ENCODE data around the gene ZSCAN5B.

The ZSCAN5B gene

DNA sequence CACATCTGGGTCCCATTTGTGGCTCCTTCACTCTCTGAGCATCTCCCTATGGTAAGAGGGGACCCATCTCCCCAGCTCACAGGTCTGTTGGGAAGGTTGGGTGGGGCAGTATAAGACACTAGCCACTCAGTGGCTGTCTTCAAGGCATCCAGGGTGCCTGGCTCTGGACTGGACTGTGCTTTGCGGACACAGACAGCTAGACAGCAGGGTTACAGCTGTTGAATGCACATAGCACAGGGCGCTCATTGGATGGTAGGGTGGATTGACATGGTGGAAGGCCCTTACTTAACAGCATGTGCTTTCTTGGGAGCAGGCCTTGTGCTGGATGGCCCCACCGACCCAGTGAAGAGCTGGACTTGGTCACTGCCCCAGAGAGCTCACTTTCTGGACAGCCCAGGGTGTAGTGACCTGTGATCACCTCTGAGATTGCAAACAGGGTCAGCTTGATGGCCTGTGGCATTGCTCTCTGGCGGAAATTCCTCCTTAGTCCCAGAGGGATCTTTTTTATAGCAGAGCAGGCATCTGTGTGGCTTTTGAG lies 54.6 kb downstream of the ZSCAN5B start:
- H3K4me2 ChIP-seq (ENCODE audit: low read length), result no peak overlapping the region
- H3K4me1 ChIP-seq (ENCODE audit: control insufficient read depth, insufficient read depth, low read length), result peaks cover 11% of the 10 kb centered on the region
- no peak overlapping the region for H3K4me3 ChIP-seq (ENCODE audit: low read length)
- H3K9me3 ChIP-seq (replicated peaks; ENCODE audit: low read length), result no peaks in the 10 kb centered on the region
- no peaks in the 10 kb centered on the region for H3K27me3 ChIP-seq (ENCODE audit: control insufficient read depth, insufficient read depth, low read length)
- no peak overlapping the region for H3K9ac ChIP-seq (ENCODE audit: low read depth, low read length)
- H3K36me3 ChIP-seq (ENCODE audit: insufficient read depth, low read length), result peaks cover 12% of the 10 kb centered on the region

DNA sequence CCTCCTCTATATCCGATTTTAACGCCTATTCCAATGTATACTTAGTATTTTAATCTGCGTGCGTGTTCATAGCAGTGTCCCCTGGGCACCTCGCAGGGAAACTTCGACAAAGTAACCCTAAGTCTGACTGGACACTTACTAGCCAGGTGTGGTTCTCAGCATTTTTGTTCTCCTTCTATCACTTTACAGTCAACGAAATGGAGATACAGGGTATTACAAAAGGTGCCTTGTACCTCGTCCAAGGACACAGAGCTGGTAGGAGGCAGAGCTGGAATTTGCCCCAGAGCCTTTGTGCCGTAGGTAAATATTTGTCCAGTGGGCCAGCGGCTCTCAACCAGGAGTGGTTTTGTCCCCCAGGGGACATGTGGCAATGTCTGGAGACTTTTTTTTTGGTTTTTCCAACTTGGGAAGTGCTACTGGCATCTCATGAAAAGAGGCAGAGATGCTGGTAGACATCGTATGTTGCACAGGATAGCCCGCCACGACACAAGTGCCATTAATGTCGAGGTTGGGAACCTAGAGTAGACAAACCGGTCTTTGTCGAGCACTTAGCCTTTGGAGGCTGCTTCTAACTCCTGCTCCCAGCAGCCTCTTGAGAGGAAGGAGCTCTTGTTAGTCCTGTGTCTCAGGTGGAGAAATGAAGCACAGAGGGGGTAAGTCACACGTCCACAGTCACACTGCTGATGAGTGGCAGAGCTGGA lies 55.3 kb downstream of the ZSCAN5B start:
- peaks cover 11% of the 10 kb centered on the region for H3K4me1 ChIP-seq (ENCODE audit: control insufficient read depth, insufficient read depth, low read length)
- H3K9me3 ChIP-seq (replicated peaks; ENCODE audit: low read length), result no peaks in the 10 kb centered on the region
- peak overlapping the region; percentile 63 for H3K4me3 ChIP-seq (ENCODE audit: low read length)
- H3K27me3 ChIP-seq (ENCODE audit: control insufficient read depth, insufficient read depth, low read length), result no peaks in the 10 kb centered on the region
- H3K4me2 ChIP-seq (ENCODE audit: low read length), result peak overlapping the region; percentile 79
- peak overlapping the region; percentile 28 for H3K9ac ChIP-seq (ENCODE audit: low read depth, low read length)
- peaks cover 5% of the 10 kb centered on the region for H3K36me3 ChIP-seq (ENCODE audit: insufficient read depth, low read length)

DNA sequence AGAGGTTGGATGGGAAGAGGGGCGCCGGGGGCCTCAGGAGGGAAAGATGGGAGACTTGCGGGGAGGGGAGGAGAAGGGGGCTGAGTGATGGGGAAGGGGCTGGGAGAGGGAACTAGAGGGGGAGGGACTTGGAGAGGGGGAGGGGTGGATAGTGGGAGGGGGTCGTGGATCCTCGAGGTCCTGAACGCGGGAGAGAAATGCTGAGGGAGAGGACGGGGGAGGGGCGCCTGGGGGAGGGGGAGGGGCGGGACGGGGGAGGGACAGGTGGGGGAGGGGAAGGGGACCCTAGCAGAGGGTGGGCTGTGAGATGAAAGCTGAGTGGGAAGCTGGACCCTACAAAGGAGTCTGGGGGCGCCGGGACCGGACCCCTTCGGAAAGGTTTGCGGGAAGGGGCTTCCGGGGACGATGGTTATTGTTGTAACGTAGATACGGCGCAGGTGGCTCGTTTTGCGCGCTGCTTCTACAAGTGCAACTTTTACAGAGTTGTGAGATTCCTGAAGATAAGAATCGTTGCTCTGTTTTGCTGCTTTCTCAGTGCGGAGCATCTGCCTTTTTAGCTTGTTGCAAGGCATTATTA lies 56.1 kb downstream of the ZSCAN5B start:
- Histone ChIP-seq H3K36me3 (ENCODE audit: insufficient read depth, low read length) (no peaks in the 10 kb centered on the region), H3K4me1 (ENCODE audit: control insufficient read depth, insufficient read depth, low read length) (peaks cover 11% of the 10 kb centered on the region), H3K9me3 (replicated peaks; ENCODE audit: low read length) (no peaks in the 10 kb centered on the region), H3K4me3 (ENCODE audit: low read length) (peak overlapping the region; percentile 63), H3K4me2 (ENCODE audit: low read length) (peak overlapping the region; percentile 83), H3K9ac (ENCODE audit: low read depth, low read length) (peak overlapping the region; percentile 28), H3K27me3 (ENCODE audit: control insufficient read depth, insufficient read depth, low read length) (no peaks in the 10 kb centered on the region)

DNA sequence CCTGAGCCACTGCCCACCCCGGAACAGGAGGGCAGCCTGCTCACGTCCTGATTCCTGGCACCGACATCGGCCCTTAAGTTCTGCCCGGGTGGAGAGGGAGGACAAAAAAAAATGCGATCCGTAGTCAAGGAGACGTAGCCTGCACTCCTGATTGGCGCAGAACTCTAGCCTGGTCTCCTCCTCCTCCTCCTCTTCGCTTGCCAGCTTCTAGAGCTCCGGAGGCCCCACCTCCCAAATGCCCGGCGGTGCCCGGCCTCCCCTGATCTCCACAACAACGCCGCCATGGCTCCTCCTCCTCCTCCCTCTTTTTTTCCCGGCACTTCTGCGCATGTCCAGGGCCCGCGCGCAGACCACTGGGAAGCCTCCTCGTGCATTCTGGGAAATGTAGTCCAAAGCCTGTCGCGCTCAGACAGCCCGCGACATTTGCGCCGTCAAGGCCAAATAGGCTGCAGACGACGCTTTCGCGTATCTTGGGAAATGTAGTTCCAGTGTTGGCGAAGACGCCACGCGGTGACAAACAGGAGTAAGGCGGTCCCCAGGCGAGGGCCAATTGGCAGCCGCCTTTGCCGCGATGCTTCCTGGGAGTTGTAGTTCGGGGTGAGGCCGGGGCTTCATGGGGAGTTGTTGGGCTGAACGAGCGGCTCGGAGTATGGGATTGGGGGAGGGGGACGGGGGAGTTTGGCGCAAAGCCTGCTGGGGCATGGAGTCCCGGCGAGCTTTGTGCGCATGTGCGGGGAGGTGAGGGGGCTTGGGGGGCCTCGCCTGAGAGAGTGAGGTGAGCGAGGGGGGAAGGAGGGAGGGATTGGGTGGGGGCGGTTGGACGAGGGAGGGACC lies 56.8 kb downstream of the ZSCAN5B start, which contains the start of gene ZNF444:
ZNF444 (plus strand) TSS at position 705 of the 834 bp plus-strand sequence. CDS start 5,625 bp downstream, outside the sequence.
- Histone ChIP-seq H3K4me3 (ENCODE audit: low read length) (peak within 1 kb of the TSS; percentile 70), H3K4me1 (ENCODE audit: control insufficient read depth, insufficient read depth, low read length) (peaks cover 11% of the 10 kb centered on the region), H3K4me2 (ENCODE audit: low read length) (peak within 1 kb of the TSS; percentile 83), H3K9ac (ENCODE audit: low read depth, low read length) (peak within 1 kb of the TSS; percentile 69), H3K27me3 (ENCODE audit: control insufficient read depth, insufficient read depth, low read length) (no peaks in the 10 kb centered on the region), H3K36me3 (ENCODE audit: insufficient read depth, low read length) (no peaks in the 10 kb centered on the region), H3K9me3 (replicated peaks; ENCODE audit: low read length) (no peaks in the 10 kb centered on the region)

DNA sequence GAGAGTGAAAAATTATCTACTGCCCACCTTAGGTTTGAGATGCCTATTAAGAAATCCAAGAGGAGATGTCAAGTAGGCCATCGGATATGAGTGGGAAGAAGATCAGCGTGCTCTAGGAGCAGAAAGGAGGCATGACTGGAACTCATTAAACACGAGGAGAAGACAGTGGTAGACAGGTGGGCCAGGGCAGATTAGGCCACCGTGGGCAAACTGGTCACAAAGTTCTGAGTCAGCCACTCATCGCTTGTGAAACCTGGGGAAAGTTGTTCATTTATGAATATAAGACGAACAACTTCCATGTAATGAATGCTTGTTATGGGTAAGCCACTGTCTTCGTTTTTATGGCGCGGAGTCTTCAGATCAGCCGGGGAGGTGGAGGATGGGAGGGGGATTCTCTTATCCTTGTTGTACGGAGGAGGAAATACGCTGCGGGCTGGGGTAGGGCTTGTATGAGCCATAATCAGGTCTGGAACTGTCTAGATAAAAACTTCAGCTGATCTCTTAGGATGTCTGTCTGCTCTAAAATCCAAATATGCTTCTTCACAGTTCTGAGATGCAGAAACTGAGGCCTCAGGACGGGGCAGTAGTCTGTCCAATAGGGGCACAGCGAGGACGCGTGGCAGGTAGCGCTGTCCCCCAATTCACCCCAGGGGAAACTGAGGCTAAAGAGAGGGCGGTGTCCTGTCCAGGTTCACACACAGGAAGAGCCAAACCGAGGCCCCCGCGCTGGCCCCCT lies 57.6 kb downstream of the ZSCAN5B start:
- H3K4me2 ChIP-seq (ENCODE audit: low read length), result peak overlapping the region; percentile 83
- peak overlapping the region; percentile 69 for H3K9ac ChIP-seq (ENCODE audit: low read depth, low read length)
- peaks cover 11% of the 10 kb centered on the region for H3K4me1 ChIP-seq (ENCODE audit: control insufficient read depth, insufficient read depth, low read length)
- no peaks in the 10 kb centered on the region for H3K9me3 ChIP-seq (replicated peaks; ENCODE audit: low read length)
- no peaks in the 10 kb centered on the region for H3K27me3 ChIP-seq (ENCODE audit: control insufficient read depth, insufficient read depth, low read length)
- H3K4me3 ChIP-seq (ENCODE audit: low read length), result peak overlapping the region; percentile 70
- H3K36me3 ChIP-seq (ENCODE audit: insufficient read depth, low read length), result no peaks in the 10 kb centered on the region

All from skeletal muscle satellite cell (primary cell).